ENCODE data around the gene HCAR2. TPM values are rescaled to one million over a fixed set of nuclear protein-coding genes. Genes with fewer than 3 reads are reported as not detected.
A peak's percentile ranks its signal among the peaks of the same experiment; 100 is the strongest.

HCAR2 gene
- total and polyA plus RNA-seq, 2 of the 13 experiments (the other 11 are each of a cell fraction or from before 2014, with no cell fraction given) = 0.09 to 5.6 TPM

DNA sequence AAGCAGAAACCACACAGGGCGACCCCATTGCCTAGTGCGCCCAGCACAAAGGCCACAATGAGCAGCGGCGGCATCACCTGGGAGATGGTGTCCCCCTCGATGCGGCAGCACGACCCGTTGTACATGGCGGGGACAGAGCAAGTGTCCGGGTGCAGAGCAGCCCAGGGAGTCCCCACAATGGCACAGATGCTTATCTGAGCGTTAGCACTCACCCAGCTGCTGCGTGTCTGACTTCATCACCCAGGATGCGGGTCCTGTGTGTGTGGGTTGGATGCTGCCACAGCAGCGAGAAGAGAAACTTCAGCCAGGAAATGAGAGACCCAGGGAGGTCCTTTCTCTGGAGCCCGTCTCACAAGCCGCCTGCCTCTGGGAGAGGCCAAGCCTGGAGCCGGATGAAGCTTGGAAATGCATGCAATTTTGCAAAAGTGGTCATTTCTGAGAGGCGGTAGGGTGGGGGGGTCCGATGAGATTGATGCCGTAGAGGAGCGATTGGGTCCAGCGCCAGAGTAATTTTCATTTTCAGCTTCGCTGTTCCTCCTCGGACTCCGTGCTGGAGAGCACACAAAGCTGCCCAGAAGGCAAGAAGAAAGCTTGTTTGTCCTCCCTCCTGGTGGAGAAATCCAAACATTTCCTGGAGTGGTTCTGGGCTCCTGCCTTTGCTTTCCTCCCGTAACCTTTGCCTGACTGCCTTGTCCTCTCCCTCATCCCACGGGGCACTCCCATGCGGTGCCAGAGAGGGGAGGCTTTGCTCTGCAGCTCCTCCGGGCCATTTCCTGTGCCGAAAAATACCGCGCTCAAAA, 27.3 kb upstream of the HCAR2 start, which contains the start of gene HCAR1 (continued):
- TF ChIP-seq, protein P1, sequence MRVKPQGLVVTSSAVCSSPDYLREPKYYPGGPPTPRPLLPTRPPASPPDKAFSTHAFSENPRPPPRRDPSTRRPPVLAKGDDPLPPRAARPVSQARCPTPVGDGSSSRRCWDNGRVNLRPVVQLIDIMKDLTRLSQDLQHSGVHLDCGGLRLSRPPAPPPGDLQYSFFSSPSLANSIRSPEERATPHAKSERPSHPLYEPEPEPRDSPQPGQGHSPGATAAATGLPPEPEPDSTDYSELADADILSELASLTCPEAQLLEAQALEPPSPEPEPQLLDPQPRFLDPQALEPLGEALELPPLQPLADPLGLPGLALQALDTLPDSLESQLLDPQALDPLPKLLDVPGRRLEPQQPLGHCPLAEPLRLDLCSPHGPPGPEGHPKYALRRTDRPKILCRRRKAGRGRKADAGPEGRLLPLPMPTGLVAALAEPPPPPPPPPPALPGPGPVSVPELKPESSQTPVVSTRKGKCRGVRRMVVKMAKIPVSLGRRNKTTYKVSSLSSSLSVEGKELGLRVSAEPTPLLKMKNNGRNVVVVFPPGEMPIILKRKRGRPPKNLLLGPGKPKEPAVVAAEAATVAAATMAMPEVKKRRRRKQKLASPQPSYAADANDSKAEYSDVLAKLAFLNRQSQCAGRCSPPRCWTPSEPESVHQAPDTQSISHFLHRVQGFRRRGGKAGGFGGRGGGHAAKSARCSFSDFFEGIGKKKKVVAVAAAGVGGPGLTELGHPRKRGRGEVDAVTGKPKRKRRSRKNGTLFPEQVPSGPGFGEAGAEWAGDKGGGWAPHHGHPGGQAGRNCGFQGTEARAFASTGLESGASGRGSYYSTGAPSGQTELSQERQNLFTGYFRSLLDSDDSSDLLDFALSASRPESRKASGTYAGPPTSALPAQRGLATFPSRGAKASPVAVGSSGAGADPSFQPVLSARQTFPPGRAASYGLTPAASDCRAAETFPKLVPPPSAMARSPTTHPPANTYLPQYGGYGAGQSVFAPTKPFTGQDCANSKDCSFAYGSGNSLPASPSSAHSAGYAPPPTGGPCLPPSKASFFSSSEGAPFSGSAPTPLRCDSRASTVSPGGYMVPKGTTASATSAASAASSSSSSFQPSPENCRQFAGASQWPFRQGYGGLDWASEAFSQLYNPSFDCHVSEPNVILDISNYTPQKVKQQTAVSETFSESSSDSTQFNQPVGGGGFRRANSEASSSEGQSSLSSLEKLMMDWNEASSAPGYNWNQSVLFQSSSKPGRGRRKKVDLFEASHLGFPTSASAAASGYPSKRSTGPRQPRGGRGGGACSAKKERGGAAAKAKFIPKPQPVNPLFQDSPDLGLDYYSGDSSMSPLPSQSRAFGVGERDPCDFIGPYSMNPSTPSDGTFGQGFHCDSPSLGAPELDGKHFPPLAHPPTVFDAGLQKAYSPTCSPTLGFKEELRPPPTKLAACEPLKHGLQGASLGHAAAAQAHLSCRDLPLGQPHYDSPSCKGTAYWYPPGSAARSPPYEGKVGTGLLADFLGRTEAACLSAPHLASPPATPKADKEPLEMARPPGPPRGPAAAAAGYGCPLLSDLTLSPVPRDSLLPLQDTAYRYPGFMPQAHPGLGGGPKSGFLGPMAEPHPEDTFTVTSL (CRISPR knock-in tag; IDR thresholded peaks at IDR 0.05; ENCODE audit: borderline replicate concordance) = no peak
- TF ChIP-seq ZNF749 (CRISPR knock-in tag; IDR thresholded peaks at IDR 0.05; ENCODE audit: borderline replicate concordance) (no peak), NAIF1 (CRISPR knock-in tag; IDR thresholded peaks at IDR 0.05; ENCODE audit: borderline replicate concordance) (no peak), NFRKB (IDR thresholded peaks at IDR 0.05) (no peak), CEBPB (IDR thresholded peaks at IDR 0.05; ENCODE audit: borderline replicate concordance, low read depth, low read length) (no peak), PHF20 (CRISPR knock-in tag; IDR thresholded peaks at IDR 0.05) (peak; percentile 27; the same call in 1 of the 2 replicates), DR1 (CRISPR knock-in tag; IDR thresholded peaks at IDR 0.05) (no peak), ZSCAN22 (CRISPR knock-in tag; IDR thresholded peaks at IDR 0.05) (no peak), SAFB2 (CRISPR knock-in tag; IDR thresholded peaks at IDR 0.05; ENCODE audit: borderline replicate concordance, low read depth) (no peak), ZNF567 (CRISPR knock-in tag; IDR thresholded peaks at IDR 0.05; ENCODE audit: borderline replicate concordance) (no peak), SMC3 (IDR thresholded peaks at IDR 0.05; ENCODE audit: low read length) (no peak), ZMYM4 (CRISPR knock-in tag; IDR thresholded peaks at IDR 0.05) (no peak), ZNF446 (CRISPR knock-in tag; IDR thresholded peaks at IDR 0.05) (no peak), AHR (CRISPR knock-in tag; IDR thresholded peaks at IDR 0.05) (no peak), ZNF644 (CRISPR knock-in tag; IDR thresholded peaks at IDR 0.05; ENCODE audit: low read depth) (0 out of 2 replicates have a peak, but pooled peaks have one; percentile 16), ZNF260 (CRISPR knock-in tag; IDR thresholded peaks at IDR 0.05; ENCODE audit: borderline replicate concordance, low read depth) (no peak), ZIK1 (CRISPR knock-in tag; IDR thresholded peaks at IDR 0.05; ENCODE audit: borderline replicate concordance, low read depth) (no peak), ATAD3A (CRISPR knock-in tag; IDR thresholded peaks at IDR 0.05) (no peak), TSC22D2 (CRISPR knock-in tag; IDR thresholded peaks at IDR 0.05; ENCODE audit: borderline replicate concordance) (no peak), PTBP1 (IDR thresholded peaks at IDR 0.05; ENCODE audit: low read depth, low read length, poor library complexity, severe bottlenecking) (no peak), FOXK2 (IDR thresholded peaks at IDR 0.05) (no peak)
- TF ChIP-seq, protein P2, sequence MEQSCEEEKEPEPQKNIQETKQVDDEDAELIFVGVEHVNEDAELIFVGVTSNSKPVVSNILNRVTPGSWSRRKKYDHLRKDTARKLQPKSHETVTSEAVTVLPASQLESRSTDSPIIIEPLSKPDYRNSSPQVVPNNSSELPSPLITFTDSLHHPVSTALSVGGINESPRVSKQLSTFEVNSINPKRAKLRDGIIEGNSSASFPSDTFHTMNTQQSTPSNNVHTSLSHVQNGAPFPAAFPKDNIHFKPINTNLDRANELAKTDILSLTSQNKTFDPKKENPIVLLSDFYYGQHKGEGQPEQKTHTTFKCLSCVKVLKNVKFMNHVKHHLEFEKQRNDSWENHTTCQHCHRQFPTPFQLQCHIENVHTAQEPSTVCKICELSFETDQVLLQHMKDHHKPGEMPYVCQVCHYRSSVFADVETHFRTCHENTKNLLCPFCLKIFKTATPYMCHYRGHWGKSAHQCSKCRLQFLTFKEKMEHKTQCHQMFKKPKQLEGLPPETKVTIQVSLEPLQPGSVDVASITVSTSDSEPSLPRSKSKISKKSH (CRISPR knock-in tag; IDR thresholded peaks at IDR 0.05; ENCODE audit: borderline replicate concordance) = no peak
- TF ChIP-seq, protein P3, sequence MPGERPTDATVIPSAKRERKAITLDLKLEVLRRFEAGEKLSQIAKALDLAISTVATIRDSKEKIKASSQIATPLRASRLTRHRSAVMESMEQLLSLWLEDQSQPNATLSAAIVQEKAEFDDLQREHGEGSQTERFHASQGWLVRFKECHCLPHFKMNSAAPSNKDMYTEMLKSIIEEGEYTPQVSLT (CRISPR knock-in tag; IDR thresholded peaks at IDR 0.05; ENCODE audit: borderline replicate concordance, low read depth) = no peak
